SK-N-SH (cell line): ENCODE measurements around the gene PPP1R15A.

Experiments
- FOXM1 ChIP-seq: IDR thresholded peaks from 2 replicates; pipeline ENCODE4 v1.4.0; 2012; ENCODE audit warnings: low read depth, mild to moderate bottlenecking
- MEF2A ChIP-seq: IDR thresholded peaks from 2 replicates; pipeline ENCODE4 v1.4.0; 2012; ENCODE audit warnings: low read depth, borderline replicate concordance
- RFX5 ChIP-seq: IDR thresholded peaks from 2 replicates; pipeline ENCODE4 v1.6.1; 2012; ENCODE audit warnings: mild to moderate bottlenecking, improper control_type of control experiment, low read length
- TAF1 ChIP-seq: IDR thresholded peaks from 2 replicates; pipeline ENCODE4 v1.6.1; 2012; ENCODE audit warnings: low read depth, mild to moderate bottlenecking, low read length, moderate library complexity, borderline replicate concordance
- TF ChIP-seq, protein P1 (sequence below): fragments of 200-600 bp; sonication (generic); IDR thresholded peaks from 2 replicates; pipeline ENCODE4 v1.6.1; 2017; ENCODE audit warnings: antibody characterized with exemption, mild to moderate bottlenecking, moderate library complexity

DNA sequence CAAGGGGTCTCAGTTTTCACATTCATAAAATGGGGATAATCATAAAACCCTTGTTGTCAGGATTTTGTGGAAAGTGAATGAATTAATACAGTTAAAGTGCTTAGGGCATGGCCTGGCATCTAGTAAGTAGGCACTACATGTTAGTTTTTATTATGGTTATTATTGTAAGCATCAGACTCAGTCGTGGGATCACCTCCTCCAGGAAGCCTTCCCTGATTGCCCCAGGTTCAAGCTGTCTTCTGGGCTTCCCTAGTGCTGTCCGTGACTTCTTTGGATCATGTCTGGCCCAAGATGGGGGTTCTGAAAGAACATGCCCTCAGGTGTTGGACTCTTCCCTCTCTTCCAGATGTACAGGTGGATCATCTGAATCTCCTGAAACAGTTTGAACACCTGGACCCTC is 38.6 kb downstream of the PPP1R15A start:
- no peak for TF ChIP-seq MEF2A
- TF ChIP-seq FOXM1 = no peak
- TF ChIP-seq TAF1 = no peak
- TF ChIP-seq, protein P1, sequence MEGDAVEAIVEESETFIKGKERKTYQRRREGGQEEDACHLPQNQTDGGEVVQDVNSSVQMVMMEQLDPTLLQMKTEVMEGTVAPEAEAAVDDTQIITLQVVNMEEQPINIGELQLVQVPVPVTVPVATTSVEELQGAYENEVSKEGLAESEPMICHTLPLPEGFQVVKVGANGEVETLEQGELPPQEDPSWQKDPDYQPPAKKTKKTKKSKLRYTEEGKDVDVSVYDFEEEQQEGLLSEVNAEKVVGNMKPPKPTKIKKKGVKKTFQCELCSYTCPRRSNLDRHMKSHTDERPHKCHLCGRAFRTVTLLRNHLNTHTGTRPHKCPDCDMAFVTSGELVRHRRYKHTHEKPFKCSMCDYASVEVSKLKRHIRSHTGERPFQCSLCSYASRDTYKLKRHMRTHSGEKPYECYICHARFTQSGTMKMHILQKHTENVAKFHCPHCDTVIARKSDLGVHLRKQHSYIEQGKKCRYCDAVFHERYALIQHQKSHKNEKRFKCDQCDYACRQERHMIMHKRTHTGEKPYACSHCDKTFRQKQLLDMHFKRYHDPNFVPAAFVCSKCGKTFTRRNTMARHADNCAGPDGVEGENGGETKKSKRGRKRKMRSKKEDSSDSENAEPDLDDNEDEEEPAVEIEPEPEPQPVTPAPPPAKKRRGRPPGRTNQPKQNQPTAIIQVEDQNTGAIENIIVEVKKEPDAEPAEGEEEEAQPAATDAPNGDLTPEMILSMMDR = no peak
- no peak for TF ChIP-seq RFX5
